GM18907 (cell line): Measurements from ENCODE around the gene RLN3.
A peak's percentile ranks its signal among the peaks of the same experiment; 100 is the strongest.

Experiments used
- ATAC-seq: cut with Tn5 transposase; IDR thresholded peaks from one replicate; pipeline ENCODE4 v1.9.1; 2021; ENCODE audit warnings: mild to moderate bottlenecking, moderate library complexity; ENCODE audit not compliant: unreplicated experiment

The RLN3 gene

DNA sequence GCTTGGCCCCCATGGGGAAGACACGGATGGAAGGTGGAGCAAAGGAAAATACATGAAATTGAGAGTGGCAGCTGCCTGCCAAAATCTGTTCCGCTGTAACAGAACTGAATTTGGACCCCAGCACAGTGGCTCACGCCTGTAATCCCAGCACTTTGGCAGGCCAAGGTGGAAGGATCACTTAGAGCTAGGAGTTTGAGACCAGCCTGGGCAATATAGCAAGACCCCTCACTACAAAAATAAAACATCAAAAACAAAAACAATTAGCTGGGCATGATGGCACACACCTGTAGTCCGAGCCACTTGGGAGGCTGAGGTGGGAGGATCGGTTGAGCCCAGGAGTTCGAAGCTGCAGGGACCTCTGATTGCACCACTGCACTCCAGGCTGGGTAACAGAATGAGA is 24.5 kb downstream of the RLN3 start:
- ATAC-seq: no peak

DNA sequence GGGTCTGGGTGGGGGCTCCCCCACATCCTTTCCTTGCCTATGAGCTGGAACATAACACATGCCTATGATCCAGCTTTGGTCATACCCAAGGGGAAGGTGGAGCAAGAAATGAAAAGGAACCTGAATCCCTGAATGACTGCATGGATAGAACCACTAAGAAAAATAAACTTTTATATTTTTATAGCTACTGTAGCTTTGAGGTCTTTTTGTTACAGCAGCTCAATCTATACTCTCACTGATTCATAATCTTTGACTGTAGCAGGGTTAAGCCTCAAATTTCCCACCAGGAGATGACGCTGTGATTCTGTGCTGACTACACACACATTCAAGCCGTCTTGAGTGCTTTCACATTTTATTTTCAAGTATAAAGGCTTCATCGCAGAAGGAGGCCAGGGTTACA is 25.1 kb downstream of the RLN3 start:
- no peak for ATAC-seq

DNA sequence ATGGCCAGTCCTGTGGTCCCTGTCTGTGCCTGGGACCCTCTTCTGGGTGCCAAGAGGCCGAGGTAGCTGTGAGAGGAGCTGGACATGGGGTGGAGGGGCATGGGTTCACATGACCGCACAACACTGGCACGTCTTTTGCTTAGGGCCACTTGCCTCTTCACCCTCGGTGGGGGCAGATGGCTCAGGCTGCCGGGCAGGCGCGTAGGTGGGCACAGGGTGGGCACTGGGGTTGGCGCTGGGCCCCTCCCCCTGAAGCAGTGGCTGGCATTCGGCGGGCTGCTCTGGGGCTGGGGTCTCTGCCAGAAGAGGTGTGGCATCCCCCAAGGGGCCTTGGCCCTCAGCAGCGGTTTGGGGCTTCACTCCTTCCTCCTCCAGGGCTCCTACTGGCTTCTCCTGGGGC is 25.6 kb downstream of the RLN3 start:
- ATAC-seq: no peak

DNA sequence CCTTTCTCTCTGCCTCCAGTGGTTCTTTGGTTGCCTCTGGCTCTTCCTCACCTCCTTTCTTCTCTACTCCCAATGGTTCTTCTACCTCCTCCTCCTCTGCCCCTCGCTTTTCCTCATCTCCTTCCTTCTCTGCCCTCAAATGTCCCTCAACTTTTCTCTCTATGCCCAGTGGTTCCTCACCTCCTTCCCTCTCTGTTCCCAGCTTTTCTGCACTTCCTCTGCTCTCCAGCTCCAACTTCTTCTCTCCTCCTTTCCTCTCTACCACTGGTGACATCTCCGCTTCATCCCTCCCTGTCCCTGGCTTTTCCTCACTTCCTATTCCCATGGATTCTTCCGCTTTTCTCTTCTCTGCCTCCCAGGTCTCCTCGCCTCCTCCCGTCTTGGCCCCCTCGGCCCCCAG is 26.2 kb downstream of the RLN3 start:
- no peak for ATAC-seq

DNA sequence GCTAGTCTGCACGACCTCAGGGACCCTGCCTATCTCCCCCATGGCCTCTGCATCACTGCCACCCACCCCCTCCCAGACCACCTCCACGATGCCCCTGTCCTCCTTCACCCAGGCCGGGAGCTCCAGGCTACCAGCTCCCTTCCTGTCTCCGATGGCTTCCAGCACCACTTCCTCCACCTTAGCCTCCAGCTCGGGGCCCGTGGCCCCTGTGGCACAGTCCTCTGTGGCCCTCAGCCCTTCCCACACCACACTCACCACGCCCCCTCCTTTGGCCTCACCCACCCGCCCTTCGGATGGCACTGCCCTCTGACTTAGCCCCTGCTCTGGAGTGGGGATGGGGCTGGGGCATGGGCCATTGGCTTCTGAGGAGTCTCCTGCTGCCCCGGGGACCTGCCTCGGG is 26.8 kb downstream of the RLN3 start:
- ATAC-seq: no peak

DNA sequence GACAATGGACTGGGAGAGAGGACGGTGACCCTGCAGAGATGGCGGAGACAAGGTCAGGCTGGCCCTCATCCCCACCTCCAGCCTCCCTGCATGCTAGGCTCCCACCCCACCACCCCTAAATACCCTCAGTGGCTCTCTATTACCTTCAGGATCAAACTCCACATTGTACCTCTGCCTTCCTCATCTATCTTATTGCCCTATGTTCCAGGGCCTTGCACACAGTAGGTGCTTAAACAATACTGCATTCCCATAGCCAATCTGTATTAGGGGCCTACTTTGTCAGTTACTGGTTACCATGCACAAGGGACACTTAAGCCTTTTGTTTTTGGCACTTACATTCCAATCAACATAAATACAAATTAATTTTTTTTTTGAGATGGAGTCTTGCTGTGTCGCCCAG is 27.4 kb downstream of the RLN3 start:
- no peak for ATAC-seq

DNA sequence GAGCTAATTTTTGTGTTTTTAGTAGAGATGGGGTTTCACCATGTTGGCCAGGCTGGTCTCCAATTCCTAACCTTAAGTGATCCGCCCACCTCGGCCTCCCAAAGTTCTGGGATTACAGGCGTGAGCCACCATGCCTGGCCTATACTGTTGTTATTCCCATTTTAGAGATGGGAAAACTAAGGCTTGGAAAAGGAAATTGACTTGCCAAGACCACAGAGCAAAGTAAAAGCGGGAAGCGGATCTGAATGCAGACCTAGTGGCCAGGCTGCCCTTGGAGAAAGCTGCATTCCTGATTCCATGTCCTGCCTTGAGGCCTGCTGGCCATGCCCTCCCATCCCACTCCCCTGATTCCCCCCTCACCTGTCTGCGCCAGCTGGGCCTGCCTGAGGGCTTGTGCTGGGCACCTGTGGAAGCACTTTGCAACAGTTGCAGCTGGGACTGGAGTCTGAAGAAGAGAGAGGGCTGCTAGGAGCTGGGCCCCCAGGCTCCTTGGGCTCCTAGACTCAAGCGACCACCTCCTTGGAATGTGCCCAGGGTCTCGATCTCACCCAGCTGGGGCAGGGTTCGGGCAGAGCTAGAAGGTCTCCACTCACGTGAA is 28.2 kb downstream of the RLN3 start:
- ATAC-seq: no peak

DNA sequence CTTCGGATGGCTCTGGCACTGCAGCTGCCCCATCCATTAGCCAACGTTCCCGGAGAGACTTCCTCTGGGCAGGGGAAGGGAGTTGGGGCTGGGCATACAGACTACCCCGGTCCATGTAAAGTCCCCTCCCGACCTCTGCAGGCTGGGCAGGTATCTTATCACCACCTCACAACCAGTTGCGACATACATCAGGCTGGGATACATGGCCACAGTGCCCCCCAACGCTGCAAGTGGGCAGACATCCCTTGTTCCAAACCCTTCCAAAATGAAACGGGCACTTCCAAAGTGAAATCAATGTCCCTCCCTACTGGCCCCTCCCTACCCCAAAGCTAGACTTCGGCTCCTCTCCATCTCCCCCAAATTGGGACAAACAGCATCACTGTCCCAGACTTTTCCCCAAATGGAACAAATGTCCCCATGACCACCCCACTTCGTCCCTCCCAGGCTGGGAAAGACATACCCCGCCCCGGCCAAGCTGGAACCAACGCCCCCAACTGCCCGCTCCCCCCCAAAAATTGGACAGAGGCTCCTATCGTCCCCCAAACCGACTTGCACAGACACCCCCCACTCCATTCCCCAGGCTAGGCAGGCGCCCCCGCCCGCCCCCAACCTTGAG is 28.9 kb downstream of the RLN3 start:
- no peak for ATAC-seq

DNA sequence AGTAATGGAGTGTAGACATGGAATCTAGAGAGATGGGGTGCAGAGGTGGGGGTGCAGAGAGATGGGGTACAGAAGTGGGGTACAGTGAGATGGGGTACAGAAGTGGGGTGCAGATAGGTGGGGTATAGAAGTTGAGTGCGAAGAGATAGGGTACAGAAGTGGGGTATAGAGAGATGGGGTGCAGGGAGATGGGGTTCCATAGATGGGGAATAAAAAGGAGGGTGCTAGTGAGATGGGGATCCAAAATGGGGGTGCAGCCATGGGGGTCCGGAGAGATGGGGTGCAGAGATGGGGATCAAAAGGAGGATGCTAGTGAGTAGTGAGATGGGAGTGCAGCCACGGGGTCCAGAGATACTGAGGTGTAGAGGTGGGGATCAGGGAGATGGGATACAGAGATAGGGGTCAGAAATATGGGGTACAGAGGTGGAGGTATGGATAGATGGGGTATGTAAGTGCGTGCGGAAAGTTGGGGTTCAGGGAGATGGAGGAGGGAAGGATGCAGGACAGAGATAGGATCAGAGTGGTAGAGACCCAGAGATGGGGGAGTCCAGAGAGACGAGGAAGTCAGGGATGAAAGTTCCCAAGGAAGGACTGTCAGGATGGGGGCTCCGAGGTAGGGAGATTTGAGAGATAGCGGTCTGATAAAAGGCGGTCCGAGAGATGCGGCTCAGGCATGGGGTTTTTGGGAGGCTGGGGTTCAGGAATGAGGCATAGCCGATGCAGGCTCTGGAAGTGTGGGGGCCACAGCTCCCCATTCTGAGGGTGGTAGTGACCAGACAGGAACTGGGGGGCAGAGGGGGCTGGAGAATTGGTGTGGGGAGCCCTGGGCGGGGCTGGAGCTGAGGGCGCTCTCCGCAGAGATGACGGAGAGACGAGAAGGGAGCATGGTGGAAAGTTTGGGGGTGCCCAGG is 30.5 kb downstream of the RLN3 start:
- ATAC-seq: no peak

DNA sequence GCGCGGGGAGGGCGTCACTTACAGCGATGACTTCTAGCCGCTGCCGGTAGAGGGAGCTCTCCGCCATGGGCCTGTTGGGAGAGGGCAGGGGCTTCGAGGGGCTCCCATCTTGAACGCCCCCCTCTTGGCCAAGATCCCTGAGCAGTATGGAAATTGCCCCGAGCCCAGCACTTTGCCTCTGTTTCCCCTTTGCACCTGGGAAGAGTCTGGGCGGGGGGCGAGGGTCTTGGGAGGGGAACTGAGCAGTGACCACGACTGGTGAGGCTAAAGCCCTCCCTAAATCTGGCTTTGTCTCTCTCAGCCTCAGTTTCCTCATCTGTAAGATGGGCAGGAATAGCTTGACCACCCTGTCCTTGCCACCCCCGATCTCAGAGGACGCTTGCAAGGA is 31.1 kb downstream of the RLN3 start:
- ATAC-seq: no peak

DNA sequence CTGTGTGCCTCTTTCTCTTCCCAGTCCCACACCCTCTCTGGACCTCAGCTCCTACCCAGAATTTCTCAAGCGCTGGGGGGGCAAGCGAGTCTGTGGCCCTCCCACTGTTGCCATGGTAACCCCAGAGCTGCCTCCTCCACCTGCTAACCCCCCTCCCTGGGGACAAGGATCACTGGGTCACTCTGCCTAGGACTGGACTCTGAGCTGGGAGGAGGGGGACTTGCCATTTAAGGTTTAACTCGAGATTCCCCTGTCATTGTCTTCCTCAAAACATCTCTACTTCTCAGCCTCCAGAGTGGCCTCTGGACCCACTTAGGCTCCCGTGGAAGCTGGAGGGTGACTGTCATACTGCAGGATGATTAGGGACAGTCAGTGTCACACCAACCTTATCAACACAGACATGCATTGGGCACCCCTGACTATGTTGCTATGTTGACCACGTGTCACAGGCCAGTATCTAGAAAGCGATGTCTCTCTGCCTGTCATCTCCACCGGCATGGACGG is 31.8 kb downstream of the RLN3 start:
- ATAC-seq: no peak

DNA sequence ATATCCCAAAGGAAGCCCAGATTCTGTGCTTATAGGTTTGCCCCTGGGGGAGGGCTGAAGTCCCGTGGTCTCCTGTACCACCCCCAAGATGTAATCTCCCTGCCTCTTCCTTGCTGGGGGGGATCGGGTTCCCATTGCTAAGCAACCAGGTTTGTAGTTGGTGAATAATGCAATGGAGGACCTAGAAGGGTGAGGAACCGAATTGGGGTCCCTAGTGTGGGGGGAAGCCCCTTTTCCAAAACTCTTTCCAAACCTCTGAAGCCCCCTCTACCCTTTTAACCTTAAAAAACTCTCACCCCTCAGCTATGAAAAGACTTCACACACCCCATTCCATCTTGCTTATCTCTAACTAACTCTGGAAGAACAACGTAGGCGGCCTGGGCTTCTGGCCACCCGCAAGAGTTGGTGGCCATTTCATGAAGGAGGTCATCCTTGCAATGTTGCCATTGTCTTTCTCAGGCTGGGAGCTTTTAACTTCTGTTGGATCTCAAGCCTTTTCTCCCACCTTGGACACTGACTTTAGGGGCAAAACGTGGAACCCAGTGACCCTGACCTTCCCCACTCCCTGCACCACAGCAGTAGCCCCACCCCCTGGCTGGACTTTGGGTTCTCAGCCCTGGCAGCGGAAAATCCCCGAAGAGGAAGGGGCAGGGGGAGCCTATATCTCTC is 33.3 kb downstream of the RLN3 start:
- ATAC-seq: no peak

DNA sequence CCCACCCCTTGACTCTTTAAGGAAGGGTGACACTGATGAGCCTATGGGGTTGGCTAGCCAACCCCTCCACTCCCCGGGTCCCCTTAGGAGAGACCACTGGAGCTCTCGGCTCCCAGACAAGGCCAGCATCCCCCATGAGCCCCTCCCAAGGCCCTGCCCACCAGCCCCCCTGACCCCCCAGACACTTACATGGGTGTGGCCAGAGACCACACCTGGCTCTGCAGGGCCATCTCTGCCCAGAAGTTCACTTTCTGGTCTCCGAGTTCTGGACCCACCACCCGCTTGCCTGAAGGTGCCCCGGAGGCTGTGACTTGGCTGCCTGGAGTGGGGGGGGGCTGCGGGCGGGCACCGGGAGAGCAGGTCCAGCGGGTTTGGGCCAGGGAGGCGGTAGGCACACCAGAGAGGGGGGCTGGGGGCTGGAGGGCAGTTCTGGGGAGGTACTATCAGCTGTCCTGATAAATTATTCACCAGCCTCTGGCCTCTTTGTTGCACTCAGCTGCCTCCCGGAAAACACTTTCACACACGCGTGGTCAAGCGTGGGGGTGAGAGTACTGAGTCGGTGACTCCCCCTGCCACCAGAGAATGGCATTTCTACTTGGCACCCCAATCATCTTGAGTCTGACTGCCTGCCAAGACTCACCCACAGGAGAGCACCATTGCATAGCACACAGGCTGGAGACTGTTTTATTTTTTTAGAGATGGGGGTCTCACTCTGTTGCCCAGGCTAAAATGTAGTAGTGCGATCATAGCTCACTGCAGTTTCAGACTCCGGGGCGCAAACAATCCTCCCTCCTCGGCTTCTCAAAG is 34.0 kb downstream of the RLN3 start, which contains the start of gene PALM3:
PALM3 (minus strand) TSS at position 326 of the 807 bp plus-strand sequence; CDS start at position 230, 96 bp downstream.
- ATAC-seq: no peak

DNA sequence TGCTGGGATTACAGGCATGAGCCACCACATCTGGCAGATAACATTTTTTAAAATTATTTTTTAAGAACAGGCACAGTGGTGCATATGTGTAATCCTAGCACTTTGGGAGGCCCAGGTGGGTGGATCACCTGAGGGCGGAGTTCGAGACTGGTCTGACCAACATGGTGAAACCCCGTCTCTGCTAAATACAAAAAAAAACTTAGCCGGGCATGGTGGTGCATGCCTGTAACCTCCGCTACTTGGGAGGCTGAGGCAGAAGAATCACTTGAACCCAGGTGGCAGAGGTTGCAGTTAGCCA is 34.6 kb downstream of the RLN3 start:
- no peak for ATAC-seq

DNA sequence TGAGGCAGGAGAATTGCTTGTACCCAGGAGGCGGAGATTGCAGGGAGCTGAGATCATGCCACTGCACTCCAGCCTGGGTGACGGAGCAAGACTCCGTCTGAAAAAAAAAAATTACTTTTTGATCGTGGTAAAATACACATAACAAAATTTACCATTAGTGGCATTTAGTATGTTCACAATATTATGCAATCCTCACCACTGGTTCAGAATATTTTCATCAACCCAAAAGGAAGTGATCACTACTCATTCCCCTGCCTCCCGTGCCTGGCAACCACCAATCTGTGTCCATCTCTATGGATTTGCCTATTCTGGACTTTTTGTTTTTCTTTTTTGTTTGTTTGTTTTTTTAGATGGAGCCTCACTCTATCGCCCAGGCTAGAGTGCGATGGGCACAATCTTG is 35.2 kb downstream of the RLN3 start:
- ATAC-seq: no peak

DNA sequence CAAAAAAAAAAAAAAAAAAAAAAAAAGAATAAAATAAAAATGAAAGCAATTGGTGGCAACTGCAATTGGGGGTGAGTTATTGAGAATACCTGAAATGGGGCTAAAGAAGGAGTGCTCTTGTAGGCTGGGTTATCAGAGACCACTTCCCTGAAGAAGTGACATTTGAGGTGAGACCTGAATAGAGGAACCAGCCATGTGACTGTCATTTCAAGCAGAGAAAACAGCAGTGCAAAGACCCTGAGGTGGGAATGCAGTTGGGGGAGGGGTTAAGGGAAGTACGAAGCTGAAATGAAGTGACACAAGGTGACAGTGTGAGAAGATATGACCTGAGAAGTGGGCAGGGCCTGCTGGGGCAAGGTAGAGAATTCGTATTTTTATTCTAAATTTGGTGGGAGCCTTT is 38.2 kb downstream of the RLN3 start:
- ATAC-seq: no peak

DNA sequence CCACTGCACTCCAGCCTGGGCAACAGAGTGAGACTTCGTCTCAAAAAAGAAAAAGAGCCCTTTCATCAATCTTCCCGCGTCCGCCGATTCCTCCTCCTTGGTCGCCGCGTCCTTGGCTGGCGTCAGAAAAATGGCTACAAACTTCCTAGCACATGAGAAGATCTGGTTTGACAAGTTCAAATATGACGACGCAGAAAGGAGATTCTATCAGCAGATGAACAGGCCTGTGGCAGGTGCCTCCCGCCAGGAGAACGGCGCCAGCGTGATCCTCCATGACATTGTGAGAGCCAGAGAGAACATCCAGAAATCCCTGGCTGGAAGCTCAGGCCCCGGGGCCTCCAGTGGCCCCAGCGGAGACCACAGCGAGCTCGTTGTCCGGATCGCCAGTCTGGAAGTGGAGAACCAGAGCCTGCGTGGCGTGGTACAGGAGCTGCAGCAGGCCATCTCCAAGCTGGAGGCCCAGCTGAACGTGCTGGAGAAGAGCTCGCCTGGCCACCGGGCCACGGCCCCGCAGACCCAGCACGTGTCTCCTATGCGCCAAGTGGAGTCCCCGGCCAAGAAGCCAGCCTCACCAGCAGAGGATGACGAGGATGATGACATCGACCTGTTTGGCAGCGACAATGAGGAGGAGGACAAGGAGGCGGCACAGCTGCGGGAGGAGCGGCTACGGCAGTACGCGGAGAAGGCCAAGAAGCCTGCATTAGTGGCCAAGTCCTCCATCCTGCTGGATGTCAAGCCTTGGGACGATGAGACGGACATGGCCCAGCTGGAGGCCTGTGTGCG is 42.5 kb downstream of the RLN3 start:
- ATAC-seq: no peak

DNA sequence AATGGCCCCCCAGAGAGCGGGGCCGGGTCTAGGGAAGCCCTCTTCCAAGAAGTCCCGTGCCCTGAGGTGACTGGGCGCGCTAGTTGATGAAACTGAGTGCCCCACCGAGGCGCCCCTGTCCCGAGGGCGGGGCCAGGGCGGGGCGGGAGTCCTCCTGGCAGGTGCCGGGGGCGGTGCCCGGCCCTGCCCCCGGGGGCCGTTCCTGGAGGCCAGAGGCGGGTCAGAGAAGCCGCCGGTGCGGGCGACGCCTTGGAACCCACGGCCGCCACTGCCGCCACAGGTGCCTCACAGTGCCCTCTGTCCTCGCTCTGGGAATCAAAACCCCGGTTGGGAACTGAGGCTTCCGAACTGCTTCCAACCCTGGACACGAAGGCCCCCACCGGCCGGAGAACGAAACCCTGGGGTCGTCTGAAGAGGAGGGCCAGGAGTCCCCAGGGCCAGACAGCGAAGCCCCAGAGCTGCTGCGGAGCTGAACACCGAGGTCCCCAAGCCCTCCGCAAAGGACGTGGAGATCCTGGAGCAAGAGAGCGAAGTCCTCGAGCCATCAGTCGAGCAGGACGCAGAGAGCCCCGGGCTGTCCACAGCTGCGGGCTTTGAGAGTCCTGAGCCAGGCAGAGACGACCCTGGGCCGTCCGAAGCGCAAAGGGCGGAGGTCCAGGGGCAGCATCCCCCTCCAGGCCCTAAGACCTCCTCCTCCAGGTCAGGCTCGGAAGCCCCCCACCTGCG is 44.8 kb downstream of the RLN3 start, which contains the start of gene MISP3:
MISP3 (plus strand) TSS at position 252 of the 726 bp plus-strand sequence. CDS start 524 bp downstream, outside the sequence.
- peak; percentile 19 for ATAC-seq
